SIG-M5 (cell line): Measurements from ENCODE around the gene TSHR.

ENCODE experiments used
- DNase-seq: peaks from one replicate; lab custom pipeline; 2025; lab: John Stamatoyannopoulos, UW

Gene TSHR

GRCh38 chr14:81137316-81137715, 181.9 kb downstream of the TSHR start:
- DNase-seq: no peak

- no peak for DNase-seq
Measured at GRCh38 chr14:81138429-81138828, 183.0 kb downstream of the TSHR start.

GRCh38 chr14:81141426-81141825, 186.0 kb downstream of the TSHR start:
- DNase-seq: no peak

GRCh38 chr14:81143793-81144192, 188.4 kb downstream of the TSHR start:
- no peak for DNase-seq

GRCh38 chr14:81144824-81145603, 189.6 kb downstream of the TSHR start:
- no peak for DNase-seq

- DNase-seq: no peak
Measured at GRCh38 chr14:81147140-81147897, 191.9 kb downstream of the TSHR start.

- no peak for DNase-seq
Measured at GRCh38 chr14:81148635-81149034, 193.2 kb downstream of the TSHR start.

GRCh38 chr14:81153187-81153586, 197.8 kb downstream of the TSHR start:
- DNase-seq: no peak

- no peak for DNase-seq
Measured at GRCh38 chr14:81157431-81157830, 202.0 kb downstream of the TSHR start.

- DNase-seq: no peak
Measured at GRCh38 chr14:81161088-81161487, 205.7 kb downstream of the TSHR start.

- DNase-seq: no peak
Measured at GRCh38 chr14:81161749-81162148, 206.3 kb downstream of the TSHR start.

- DNase-seq: peak; percentile 30
Measured at GRCh38 chr14:81162941-81163340, 207.5 kb downstream of the TSHR start.

- DNase-seq: no peak
Measured at GRCh38 chr14:81164167-81164774, 208.8 kb downstream of the TSHR start.

GRCh38 chr14:81165188-81165587, 209.8 kb downstream of the TSHR start:
- no peak for DNase-seq

- no peak for DNase-seq
Measured at GRCh38 chr14:81166121-81166520, 210.7 kb downstream of the TSHR start.

GRCh38 chr14:81169267-81169666, 213.8 kb downstream of the TSHR start:
- DNase-seq: no peak

- DNase-seq: no peak
Measured at GRCh38 chr14:81169711-81170103, 214.3 kb downstream of the TSHR start.

- peak; percentile 7 for DNase-seq
Measured at GRCh38 chr14:81170104-81170828, 214.8 kb downstream of the TSHR start.

- no peak for DNase-seq
Measured at GRCh38 chr14:81170829-81171195, 215.4 kb downstream of the TSHR start.

- DNase-seq: no peak
Measured at GRCh38 chr14:81172353-81172752, 216.9 kb downstream of the TSHR start.

- DNase-seq: no peak
Measured at GRCh38 chr14:81172881-81173280, 217.5 kb downstream of the TSHR start.

GRCh38 chr14:81176241-81176640, 220.8 kb downstream of the TSHR start:
- DNase-seq: no peak
